Activated naive CD8-positive, alpha-beta T cell treated with anti-CD3 and anti-CD28 coated beads, Interleukin-2, amount 50 U/mL, for 24 hours (primary cell): ENCODE data around the gene SCNN1B.
"Not testable (repeated sequence)": the region's sequence is repeated elsewhere in the genome, so short reads cannot be mapped to it uniquely, and the experiment has no call there.

Source experiments
- ATAC-seq: fragments of 150-1000 bp; cut with Tn5 transposase; one replicate; pipeline ENCODE4 v1.10.0; 2021
- DNase-seq: peaks from one replicate; pipeline ENCODE4 v3.0.0; 2021
- H3K27ac Mint-ChIP-seq: one replicate; pipeline ENCODE4 v1.8.0; 2021; ENCODE audit warnings: mild to moderate bottlenecking, mixed read lengths
- H3K27me3 Mint-ChIP-seq: one replicate; pipeline ENCODE4 v1.8.0; 2021; ENCODE audit warnings: mixed read lengths
- H3K36me3 Mint-ChIP-seq: one replicate; pipeline ENCODE4 v1.8.0; 2021; ENCODE audit warnings: low read depth, mixed read lengths
- H3K4me1 Mint-ChIP-seq: one replicate; pipeline ENCODE4 v1.8.0; 2021; ENCODE audit warnings: mixed read lengths
- H3K4me3 Mint-ChIP-seq: one replicate; pipeline ENCODE4 v1.8.0; 2021; ENCODE audit warnings: mild to moderate bottlenecking, moderate library complexity, mixed read lengths
- H3K9me3 Mint-ChIP-seq: one replicate; pipeline ENCODE4 v1.8.0; 2021; ENCODE audit warnings: mixed read lengths

Gene SCNN1B

GRCh38 chr16:23368469-23368868, 66.4 kb downstream of the SCNN1B start:
- Mint-ChIP-seq H3K27ac (no peak overlapping the region), H3K9me3 (no peaks in the 10 kb centered on the region), H3K4me3 (no peak overlapping the region), H3K36me3 (no peaks in the 10 kb centered on the region), H3K27me3 (peaks cover 2% of the 10 kb centered on the region), H3K4me1 (peaks cover 8% of the 10 kb centered on the region)
- ATAC-seq (no peak), DNase-seq (no peak)

- Mint-ChIP-seq H3K36me3 (no peaks in the 10 kb centered on the region), H3K9me3 (no peaks in the 10 kb centered on the region), H3K27me3 (peaks cover 2% of the 10 kb centered on the region), H3K27ac (no peak overlapping the region), H3K4me1 (peaks cover 8% of the 10 kb centered on the region), H3K4me3 (no peak overlapping the region)
- ATAC-seq (no peak), DNase-seq (no peak)
Observed at GRCh38 chr16:23369416-23369815, 67.3 kb downstream of the SCNN1B start.

- Mint-ChIP-seq H3K4me1 (no peaks in the 10 kb centered on the region), H3K27me3 (peaks cover 2% of the 10 kb centered on the region), H3K4me3 (no peak overlapping the region), H3K27ac (no peak overlapping the region), H3K36me3 (no peaks in the 10 kb centered on the region), H3K9me3 (no peaks in the 10 kb centered on the region)
- ATAC-seq (no peak), DNase-seq (no peak)
Observed at GRCh38 chr16:23371368-23371767, 69.3 kb downstream of the SCNN1B start.

GRCh38 chr16:23373436-23374219, 71.5 kb downstream of the SCNN1B start:
- no peak for DNase-seq
- ATAC-seq: no peak
- no peaks in the 10 kb centered on the region for H3K36me3 Mint-ChIP-seq
- no peak overlapping the region for H3K27ac Mint-ChIP-seq
- H3K9me3 Mint-ChIP-seq: no peaks in the 10 kb centered on the region
- no peak overlapping the region for H3K4me3 Mint-ChIP-seq
- H3K27me3 Mint-ChIP-seq: peaks cover 4% of the 10 kb centered on the region
- H3K4me1 Mint-ChIP-seq: no peaks in the 10 kb centered on the region

- ATAC-seq: no peak
- H3K4me1 Mint-ChIP-seq: no peaks in the 10 kb centered on the region
- no peaks in the 10 kb centered on the region for H3K9me3 Mint-ChIP-seq
- H3K36me3 Mint-ChIP-seq: no peaks in the 10 kb centered on the region
- no peak for DNase-seq
- no peak overlapping the region for H3K27ac Mint-ChIP-seq
- no peak overlapping the region for H3K4me3 Mint-ChIP-seq
- peaks cover 4% of the 10 kb centered on the region for H3K27me3 Mint-ChIP-seq
Observed at GRCh38 chr16:23374721-23375510, 72.8 kb downstream of the SCNN1B start.

- Mint-ChIP-seq H3K4me3 (no peak overlapping the region), H3K36me3 (no peaks in the 10 kb centered on the region), H3K27me3 (peaks cover 4% of the 10 kb centered on the region), H3K4me1 (no peaks in the 10 kb centered on the region), H3K27ac (no peak overlapping the region), H3K9me3 (no peaks in the 10 kb centered on the region)
- no peak for DNase-seq
- no peak for ATAC-seq
Observed at GRCh38 chr16:23375643-23376042, 73.5 kb downstream of the SCNN1B start.

- Mint-ChIP-seq H3K4me1 (no peaks in the 10 kb centered on the region), H3K9me3 (no peaks in the 10 kb centered on the region), H3K4me3 (no peak overlapping the region), H3K27me3 (peaks cover 4% of the 10 kb centered on the region), H3K27ac (no peak overlapping the region), H3K36me3 (no peaks in the 10 kb centered on the region)
- no peak for ATAC-seq
- DNase-seq: no peak
Observed at GRCh38 chr16:23377071-23377931, 75.2 kb downstream of the SCNN1B start.

- no peaks in the 10 kb centered on the region for H3K9me3 Mint-ChIP-seq
- no peak for ATAC-seq
- no peak overlapping the region for H3K4me3 Mint-ChIP-seq
- peaks cover 4% of the 10 kb centered on the region for H3K27me3 Mint-ChIP-seq
- H3K27ac Mint-ChIP-seq: no peak overlapping the region
- no peaks in the 10 kb centered on the region for H3K4me1 Mint-ChIP-seq
- no peak for DNase-seq
- no peaks in the 10 kb centered on the region for H3K36me3 Mint-ChIP-seq
Observed at GRCh38 chr16:23378256-23378655, 76.2 kb downstream of the SCNN1B start.

- H3K4me1 Mint-ChIP-seq: no peaks in the 10 kb centered on the region
- no peak for DNase-seq
- no peak overlapping the region for H3K4me3 Mint-ChIP-seq
- no peak for ATAC-seq
- H3K9me3 Mint-ChIP-seq: no peaks in the 10 kb centered on the region
- no peaks in the 10 kb centered on the region for H3K36me3 Mint-ChIP-seq
- no peak overlapping the region for H3K27ac Mint-ChIP-seq
- peaks cover 2% of the 10 kb centered on the region for H3K27me3 Mint-ChIP-seq
Observed at GRCh38 chr16:23378921-23379320, 76.8 kb downstream of the SCNN1B start.

- H3K4me3 Mint-ChIP-seq: no peak overlapping the region
- no peaks in the 10 kb centered on the region for H3K36me3 Mint-ChIP-seq
- H3K27me3 Mint-ChIP-seq: peaks cover 2% of the 10 kb centered on the region
- DNase-seq: no peak
- H3K9me3 Mint-ChIP-seq: no peaks in the 10 kb centered on the region
- no peaks in the 10 kb centered on the region for H3K4me1 Mint-ChIP-seq
- H3K27ac Mint-ChIP-seq: no peak overlapping the region
- no peak for ATAC-seq
Observed at GRCh38 chr16:23379707-23380106, 77.6 kb downstream of the SCNN1B start.

GRCh38 chr16:23380501-23380951, 78.4 kb downstream of the SCNN1B start:
- H3K27me3 Mint-ChIP-seq: peaks cover 2% of the 10 kb centered on the region
- ATAC-seq: no peak
- H3K36me3 Mint-ChIP-seq: no peaks in the 10 kb centered on the region
- DNase-seq: no peak
- no peak overlapping the region for H3K27ac Mint-ChIP-seq
- H3K4me3 Mint-ChIP-seq: no peak overlapping the region
- no peaks in the 10 kb centered on the region for H3K4me1 Mint-ChIP-seq
- no peaks in the 10 kb centered on the region for H3K9me3 Mint-ChIP-seq

- H3K27ac Mint-ChIP-seq, DNase-seq, H3K4me3 Mint-ChIP-seq, ATAC-seq, H3K36me3 Mint-ChIP-seq, H3K4me1 Mint-ChIP-seq, H3K9me3 Mint-ChIP-seq, H3K27me3 Mint-ChIP-seq: not testable (repeated sequence)
Observed at GRCh38 chr16:23381702-23382101, 79.6 kb downstream of the SCNN1B start.

GRCh38 chr16:23382279-23382678, 80.2 kb downstream of the SCNN1B start:
- Mint-ChIP-seq H3K4me1 (no peaks in the 10 kb centered on the region), H3K27me3 (peaks cover 2% of the 10 kb centered on the region), H3K36me3 (no peaks in the 10 kb centered on the region), H3K27ac (no peak overlapping the region), H3K4me3 (no peak overlapping the region), H3K9me3 (no peaks in the 10 kb centered on the region)
- DNase-seq (no peak), ATAC-seq (no peak)

- Mint-ChIP-seq H3K4me3 (no peak overlapping the region), H3K27ac (no peak overlapping the region), H3K36me3 (peaks cover 6% of the 10 kb centered on the region), H3K27me3 (no peaks in the 10 kb centered on the region), H3K4me1 (no peaks in the 10 kb centered on the region), H3K9me3 (no peaks in the 10 kb centered on the region)
- DNase-seq (no peak), ATAC-seq (no peak)
Observed at GRCh38 chr16:23383881-23384280, 81.8 kb downstream of the SCNN1B start.
